Glomerular endothelial cell (primary cell): ENCODE results near the gene MBD5. TPM values are rescaled to one million over a fixed set of nuclear protein-coding genes. Genes with fewer than 3 reads are reported as not detected.

Experiments used
- DNase-seq: peaks from one replicate; pipeline ENCODE4 v3.0.0-alpha.2; 2011; ENCODE audit warnings: low read depth, low spot score; ENCODE audit errors: extremely low read depth
- total RNA-seq: library from RNA; depleted of rRNA; stranded (reverse); fragments of >200 nt; gene quantifications from 2 replicates; pipeline ENCODE4 v1.2.3, GENCODE V29; 2015

Gene MBD5
- total RNA-seq, 1 donor from 2014 or later = 20.8 TPM

DNA sequence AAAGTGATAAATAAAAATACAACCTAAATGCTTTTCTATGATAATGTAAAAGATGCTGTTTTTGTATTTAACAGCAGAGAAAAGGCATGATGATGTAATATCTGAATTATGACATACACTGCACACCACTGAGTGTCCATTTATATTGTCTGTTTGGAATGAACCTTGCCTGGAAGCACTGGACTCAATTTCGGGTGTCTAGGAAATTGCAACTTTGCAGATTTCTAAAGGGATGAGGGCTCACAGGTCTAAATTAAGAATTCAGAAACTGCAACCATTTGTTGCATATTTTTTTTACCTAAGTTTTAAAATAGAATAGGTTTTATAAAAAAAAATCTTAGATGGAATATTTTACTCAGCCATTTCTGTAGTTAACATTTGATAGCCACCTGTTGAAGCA, 492.5 kb downstream of the MBD5 start:
- DNase-seq = no peak

DNA sequence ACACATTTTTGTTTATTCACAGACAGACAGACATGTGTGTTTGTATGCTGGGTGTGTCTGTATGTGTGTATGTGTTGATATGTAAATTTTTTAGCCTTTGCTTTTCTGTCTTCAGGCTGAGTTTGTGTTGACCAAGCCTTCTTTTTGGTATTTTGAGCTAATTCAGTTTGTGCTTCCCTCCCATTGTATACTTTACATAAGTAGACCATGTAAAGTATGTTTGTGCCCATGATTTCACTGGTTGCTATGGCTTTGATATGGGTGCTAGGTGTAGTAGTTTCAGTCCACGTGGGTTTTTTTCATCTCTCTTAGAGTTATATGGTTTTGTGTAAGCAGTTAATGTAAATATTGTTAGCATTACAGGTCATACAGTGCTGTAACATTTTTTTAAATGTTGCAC, 494.2 kb downstream of the MBD5 start:
- no peak for DNase-seq

DNA sequence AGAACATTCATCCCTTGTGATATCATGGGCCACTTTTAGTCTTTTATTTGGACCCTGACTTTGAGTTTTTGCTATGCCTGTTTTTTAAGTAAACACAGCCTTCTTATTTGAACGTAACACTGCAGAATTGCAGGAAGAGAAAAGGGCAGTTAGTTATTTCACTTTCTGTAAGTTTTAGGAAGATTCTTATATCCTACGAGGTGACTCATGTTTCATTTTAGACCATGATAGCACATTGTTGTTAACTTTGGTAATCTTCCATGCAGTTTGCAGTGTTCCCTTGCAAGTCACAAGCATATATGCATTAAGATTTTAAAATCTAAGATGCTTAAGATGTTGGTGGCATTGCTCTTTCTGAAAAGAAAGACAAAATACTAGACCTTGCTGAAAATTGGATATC, 495.1 kb downstream of the MBD5 start:
- no peak for DNase-seq

DNA sequence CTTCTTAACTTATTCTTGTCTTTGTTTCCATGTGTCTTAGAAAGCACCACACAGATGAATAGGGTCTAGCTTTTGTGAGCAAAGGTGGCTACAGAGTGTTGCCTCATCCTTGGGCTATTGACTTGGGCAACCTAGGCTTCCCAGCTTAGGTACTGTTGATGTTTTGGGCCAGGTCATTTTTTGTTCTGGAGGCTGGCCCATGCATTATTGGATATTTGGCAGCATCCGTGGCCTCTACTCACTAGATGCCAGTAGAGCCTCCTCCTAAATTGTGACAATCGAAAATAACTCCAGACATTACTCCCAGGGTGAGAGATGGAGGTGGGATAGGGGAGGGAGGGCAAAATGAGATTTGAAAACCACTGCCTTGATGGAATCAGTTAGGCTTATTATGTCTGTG, 496.4 kb downstream of the MBD5 start:
- DNase-seq = no peak

DNA sequence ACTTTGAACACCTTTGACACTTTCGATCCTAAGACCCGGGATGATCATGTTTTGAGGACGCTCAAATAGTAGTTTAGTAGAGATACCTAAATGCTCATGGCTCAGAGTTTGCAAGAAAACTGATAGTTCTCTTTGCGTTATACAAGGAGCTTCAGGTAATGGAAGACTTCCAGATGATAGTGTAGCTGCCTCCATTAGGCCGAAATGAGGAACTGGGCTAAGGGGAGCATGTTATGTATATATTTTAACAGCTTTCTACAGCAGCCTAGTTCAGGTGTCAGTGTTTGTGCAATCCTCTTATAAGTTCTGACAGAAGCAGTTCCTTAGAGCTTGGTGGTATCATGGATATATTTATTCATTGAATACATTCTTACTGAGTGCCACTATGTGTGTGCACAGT, 496.9 kb downstream of the MBD5 start:
- DNase-seq = no peak

DNA sequence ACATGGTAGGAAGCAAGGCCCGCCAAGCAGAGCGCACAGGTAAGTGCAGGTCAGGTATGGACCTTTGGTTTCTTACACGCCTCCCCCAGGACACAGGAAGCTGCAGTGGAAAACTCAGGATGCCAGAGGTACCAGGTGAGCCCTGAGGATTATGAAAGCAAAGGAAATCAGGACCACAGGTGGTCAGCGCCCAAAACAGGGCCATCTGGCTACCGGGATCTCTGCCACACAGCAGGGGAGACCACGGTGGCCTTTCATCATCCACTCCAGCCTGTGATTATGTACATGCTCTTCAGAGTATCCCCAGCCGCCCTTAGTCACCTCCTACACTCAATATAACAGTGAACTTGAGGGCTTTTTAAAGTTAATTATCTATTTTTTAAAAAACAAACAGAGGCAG, 498.1 kb downstream of the MBD5 start:
- no peak for DNase-seq

DNA sequence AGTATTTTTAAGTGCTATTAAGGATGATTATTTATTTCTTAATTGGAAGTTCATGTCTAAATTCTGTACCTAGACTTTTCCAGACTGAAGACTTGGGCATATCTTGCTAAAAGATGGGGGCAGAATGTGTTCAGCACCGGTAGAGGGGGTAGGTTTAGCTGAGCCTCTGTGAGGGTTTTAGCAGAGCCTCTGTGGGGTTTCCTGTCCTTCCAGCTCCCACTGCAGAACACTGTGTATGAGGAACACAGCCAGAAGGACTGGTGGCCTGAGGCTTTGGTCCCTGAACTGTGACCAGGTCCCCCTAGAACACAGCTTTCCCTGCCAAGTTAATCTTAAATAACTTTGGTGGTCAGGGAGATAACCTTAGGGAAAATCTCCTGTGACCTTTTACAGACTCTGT, 500.3 kb downstream of the MBD5 start:
- no peak for DNase-seq

DNA sequence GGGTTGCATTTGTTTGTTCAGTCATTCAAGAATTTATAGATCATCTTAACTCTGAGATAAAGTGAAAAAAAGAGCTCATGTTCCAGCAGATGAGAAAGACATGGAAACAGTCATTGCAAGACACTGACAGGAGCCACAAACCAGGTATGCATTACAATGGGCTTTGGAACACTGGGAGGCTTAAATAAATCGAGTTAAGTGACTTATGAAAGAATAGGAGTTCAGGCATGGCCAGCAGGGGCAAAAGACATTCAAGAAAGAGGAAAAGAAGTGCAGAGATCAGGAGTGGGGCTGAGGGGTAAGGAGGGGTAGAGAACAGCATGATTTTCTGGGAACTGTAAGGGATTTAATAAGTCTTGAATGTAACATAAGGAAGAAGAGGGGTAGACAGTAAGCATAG, 502.4 kb downstream of the MBD5 start:
- no peak for DNase-seq

DNA sequence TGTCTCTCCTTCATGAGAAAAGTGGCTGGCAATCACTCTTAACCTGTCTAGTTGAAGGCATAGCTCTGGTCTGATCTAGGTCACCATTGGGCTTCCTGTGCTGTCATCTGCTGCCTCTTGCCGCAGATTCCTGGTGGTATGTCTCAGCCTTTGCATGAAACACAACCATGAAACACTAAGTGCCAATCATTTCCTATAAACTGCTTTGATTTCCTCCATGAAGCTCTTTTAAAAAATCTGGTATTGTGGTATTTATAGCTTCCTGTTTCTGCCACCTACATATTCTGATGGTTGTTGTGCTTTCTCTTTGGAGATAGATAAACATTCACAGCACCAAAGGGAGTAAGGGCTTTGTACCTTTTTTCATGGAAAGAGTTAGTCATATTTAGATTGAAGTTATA, 503.6 kb downstream of the MBD5 start:
- no peak for DNase-seq

DNA sequence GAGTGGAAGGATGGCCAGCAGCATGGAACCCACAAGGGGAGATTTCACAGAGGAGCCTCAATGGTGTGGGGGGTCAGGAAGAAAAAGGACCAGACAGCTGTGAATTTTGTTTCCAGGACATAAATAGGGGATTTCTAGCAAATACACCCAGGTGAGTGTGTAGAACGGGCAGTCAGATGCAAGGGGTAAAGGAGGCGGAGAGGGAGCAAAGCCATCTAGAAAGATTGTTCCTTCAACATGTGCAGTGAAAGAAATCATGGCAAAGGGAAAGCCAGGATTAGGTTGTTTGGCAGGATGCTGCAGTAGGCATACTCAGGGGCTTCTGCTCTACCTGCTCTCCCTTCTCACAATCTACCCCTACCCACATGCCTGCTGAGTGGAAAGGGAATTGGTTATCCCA, 504.2 kb downstream of the MBD5 start:
- no peak for DNase-seq

DNA sequence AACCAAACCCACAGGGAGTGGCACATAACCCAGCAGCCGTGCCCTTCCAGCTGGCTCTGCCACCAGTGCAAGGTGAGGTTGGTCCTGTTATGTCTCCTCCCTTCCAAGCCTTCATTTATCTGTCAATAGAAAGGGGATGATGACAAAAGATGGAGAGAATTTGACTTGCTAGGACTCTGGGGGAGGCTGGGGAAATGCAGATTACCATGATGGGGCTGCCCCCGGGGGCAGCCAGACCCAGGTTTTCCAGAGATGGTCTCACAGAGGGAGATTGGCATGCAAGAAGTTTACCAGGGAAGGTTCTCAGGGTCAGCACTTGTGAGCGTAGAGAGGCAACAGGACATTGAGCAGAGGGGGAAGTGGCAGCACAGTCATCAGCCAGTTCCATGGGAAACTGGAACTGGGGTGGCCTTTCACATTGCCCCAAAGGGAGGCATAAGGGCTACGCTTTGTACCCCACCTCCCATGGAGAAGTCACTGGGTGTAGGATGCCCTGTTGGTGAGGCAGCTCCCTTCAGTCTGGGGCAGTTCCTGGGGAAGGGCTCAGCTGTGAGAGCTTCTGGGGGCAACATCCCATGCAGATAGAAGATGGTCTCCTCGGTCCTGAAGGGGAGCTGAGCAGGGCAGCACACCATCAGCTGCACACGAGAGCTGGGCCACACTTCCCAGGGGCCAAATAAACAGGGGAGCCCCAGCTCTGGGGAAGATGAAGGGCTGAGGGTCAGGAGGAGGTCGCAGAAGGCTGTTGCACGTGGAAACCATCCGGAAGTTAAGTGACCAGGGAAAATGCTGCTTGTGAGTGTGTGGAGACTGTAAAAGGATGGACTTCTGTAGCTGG, 505.8 kb downstream of the MBD5 start:
- no peak for DNase-seq

DNA sequence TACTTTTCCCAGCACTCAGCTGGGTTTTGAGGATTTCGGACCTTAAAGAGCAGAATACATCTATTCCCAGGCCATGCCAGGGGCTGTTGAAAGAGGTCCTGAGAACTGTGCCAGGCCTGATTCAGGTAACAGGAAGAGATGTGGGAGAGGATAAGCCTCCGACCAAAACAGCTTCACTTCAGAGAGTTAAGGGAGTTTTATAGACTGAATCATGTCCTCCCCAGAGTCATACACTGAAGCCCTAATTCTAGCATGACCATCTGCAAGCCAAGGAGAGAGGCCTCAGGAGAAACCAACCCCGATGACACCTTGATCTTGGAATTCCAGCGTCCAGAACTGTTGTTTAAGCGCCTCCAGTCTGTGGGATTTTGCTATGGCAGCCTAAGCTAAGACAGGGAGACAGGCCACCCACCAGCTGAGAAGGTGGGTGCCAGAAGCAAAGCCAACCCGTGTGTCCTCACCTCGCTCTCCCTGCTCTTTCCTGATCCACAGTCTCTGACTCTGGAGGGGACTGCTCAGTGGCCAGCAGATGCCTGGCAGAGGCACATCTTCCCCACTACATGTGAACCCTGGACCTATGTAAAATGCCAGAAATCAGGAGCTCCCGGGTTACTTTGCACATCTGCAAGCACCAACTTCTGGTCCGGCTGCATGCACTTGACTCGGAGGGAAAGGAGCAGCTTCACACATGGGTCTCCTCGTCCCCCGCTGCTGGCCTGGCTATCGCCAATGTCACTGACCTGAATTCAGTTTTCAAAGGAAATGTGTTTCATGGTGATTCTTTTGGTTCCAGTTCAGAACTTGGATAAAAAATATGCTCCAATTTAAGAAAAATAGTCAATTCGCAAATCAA, 506.8 kb downstream of the MBD5 start:
- DNase-seq = no peak

DNA sequence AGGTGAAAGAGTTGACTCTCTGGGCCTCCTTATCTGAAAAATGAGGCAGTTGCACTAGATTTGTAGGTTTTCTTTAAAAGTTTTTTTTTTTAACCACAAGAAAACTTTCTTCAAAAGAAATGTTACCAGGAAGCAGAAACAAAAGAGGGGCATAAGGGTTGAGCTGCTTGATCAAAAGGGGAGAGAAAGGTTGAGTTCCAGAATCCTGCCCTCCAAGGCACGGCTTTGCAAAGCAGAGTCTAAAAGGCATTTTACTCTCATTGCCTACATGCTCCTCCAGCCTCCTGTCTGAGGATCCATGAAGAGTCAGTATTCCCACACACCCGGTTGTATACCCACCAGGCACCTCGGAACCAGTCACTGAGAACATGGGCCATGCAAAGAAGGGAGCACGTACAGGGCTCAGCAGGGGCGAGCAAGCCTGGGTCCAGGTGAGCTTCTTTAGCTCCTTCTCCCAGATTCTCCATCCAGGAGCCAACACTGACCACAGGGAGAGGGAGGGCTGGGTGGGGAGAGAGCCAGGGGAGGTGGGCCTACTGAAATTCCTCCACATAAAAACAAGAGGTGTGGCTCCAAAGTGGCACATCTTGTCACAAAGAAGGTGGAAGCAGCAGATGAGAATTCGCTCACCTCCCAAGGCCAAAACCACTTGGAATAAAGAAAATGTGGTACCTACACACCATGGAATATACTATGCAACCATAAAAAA, 507.6 kb downstream of the MBD5 start:
- DNase-seq = no peak

DNA sequence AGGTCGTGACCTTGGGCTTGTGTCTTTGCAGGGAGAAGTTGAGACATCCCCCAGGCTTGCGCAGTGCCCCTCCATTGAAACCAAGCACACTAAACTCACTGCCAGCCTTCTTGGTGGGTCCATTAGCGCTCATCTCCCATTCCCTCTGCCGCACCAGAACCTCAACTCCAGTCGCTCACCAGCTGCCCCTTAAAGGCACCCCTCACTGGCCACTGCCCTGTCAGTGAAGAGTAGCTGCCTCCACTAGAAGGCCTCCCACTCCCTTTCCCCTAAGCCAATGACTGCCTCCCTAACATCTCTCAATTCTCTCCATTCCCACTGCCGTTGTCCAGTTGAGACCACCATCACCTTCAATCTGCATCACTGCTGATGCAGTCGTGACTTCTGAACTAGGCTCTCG, 508.9 kb downstream of the MBD5 start:
- no peak for DNase-seq

DNA sequence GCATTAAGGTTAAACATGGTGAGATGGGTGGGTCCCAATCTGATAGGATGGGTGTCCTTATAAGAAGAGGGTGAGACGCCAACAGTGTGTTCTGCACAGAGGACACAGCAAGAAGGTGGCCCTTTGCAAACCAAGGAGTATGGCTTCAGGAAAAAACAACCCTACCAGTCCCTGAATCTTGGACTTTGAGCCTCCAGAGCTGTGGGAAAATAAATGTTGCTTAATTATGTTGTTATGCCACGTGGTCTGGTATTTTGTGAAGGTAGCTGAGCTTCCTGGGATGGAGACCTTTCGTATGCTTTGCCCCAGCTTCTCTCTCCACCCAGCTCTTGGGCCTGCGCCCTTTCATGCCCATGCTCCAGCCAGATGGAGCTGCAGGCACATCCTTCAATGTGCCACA, 509.5 kb downstream of the MBD5 start:
- no peak for DNase-seq

DNA sequence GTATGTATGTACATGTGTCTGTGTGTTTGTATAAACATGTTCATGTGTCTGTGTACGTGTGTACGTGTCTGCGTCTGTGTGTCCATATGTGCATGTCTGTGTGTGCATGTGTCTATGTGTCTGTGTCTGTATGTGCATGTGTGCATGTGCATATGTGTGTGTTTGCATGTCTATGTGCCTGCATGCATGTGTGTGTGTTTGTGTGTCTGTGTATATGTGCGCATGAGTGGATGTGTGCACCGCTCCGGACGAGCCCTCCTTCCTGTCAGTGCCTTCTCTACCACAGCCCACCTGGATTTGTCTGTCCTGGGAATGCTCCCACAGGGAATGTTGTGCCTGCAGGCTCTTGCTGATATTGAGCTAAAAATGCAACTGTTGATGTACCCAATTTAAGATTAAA, 510.3 kb downstream of the MBD5 start:
- no peak for DNase-seq

DNA sequence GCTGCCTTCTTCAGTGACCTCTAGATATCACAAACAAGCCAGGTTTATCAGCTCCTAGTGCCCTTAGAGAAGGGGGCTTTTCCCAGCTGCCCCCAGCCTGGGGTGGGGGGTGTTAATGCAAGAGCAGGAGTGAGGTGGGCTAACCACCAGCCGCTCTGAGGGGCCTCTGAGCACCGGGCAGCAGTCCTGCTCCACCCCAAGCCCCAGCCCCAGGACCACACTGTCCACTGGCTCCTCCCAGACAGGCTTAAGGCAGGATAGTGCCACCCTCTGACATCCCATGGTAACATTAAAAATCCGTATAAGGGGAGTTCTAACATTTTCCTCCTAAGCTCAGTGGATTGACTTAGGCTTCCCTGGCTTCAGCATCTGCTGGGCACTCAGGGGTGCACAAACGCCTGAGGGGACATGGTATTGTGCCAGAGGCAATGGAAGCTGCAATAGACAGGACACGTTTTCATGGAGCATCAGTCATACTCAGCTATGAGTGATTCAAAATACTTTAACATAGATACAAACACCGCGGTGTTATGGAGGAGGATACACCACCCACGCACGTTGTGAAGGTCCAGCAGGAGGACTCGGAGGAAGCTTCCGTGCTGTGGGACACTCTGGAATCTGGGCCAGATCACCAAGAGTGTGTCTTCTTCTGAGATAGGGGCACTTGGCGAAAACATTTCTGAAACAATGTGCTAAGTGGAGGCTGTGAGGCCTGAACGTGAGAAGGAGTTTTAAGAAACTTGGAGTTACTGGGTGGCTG, 511.0 kb downstream of the MBD5 start:
- DNase-seq = no peak

DNA sequence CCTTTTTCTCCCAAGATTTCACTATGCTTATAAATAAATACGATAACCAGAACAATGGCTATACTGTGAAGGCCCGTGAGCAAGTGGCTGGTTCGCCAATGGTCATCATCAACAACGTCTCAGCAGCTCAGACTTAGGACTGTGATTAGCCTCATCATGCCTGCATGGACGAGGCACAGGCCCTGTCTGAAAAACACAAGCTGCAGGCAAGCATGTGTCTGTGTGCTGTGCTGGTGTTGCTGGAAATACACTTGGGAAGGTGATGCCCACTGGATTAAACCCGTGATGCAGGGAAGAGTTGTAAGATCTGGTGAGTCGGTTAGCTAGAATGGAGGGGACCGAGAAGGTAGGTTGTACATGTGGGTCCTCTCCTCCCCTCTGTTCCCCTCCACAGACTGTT, 512.1 kb downstream of the MBD5 start:
- DNase-seq = no peak

DNA sequence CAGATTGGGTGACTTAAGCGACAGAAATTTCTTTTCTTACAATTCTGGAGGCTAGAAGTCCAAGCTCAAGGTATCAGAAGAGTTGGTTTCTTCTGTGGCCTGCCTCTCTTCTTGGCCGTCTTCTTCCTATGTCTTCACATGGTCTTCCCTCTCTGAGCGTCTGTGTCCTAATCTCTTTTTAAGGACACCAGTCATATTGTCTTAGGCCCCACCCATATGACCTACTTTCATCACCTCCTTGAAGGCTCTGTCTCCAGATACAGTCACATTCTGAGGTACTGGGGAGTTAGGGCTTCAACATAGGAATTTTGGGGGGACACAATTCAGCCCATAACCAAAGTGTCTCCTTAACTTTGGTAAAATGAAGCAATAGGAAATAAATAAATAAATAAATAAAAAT, 512.8 kb downstream of the MBD5 start:
- no peak for DNase-seq

DNA sequence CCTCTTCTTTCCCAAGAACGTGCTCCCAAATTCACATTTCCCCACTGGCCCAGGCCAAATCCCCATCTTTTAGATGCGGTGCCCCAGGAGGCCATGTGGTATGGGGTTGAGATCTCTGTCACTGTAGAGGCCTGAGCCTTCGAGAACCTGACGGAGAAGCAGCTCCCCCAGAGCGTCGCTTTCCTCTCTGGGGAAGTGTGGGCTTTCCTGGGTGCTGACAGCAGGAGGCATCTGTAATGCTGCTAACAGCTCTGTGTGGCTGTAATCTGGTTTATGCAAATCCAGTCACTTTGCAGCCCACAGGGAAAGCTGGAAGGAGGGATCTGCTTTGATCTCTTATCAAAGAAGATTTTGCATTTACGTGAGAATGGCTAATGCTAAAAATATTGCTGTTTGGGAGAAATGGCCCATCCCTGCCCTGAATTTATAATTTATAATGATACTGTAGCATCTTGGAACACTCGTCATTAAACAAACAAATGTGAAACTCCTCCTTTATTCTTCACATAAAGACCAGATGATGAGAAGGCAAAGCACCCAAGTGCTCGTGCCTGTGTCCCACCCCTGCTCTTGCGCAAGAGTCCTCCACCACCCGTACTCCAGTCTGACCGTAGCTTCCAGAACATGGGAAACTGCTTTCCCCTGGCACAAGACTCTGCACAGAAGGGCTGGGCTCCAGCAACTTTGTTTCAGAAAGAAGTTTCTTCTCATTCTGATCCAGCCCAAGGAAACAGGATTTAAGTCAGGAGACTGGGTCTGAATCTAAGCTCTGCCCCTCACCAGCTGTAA, 513.7 kb downstream of the MBD5 start:
- DNase-seq = no peak
